Measurements from ENCODE around the gene ABAT. TPM values are rescaled to one million over a fixed set of nuclear protein-coding genes. Genes with fewer than 3 reads are reported as not detected.

The ABAT gene
- total RNA-seq, 4 donors from 2014 or later: 9.6 to 24.0 (median 21.3) TPM

DNA sequence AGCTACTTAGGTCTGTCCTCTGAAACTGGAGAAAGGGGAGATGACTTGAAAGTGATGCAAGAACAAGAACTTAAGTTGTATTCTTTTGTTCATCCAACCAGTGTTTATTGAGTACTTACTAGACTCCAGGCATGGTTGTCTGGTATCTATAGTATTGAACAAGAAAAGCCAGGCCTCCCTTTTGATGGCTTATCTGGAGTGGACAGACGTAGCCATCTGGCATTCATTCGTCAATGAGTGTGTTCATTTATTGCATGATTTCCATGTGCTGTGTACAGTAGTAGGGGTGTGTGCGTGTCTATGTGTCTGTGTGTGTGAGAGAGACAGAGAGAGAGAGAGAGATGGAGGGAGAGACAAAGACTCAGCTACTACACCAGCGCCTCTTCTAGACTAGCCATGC lies 9.2 kb downstream of the ABAT start:
- H3K36me3 ChIP-seq: peaks cover 0 to 22% (median 0%) of the 10 kb centered on the region in 3 donors
- TF ChIP-seq CTCF (IDR thresholded peaks at IDR 0.05): no peak
- no peak for TF ChIP-seq POLR2A (IDR thresholded peaks at IDR 0.05)
- WGBS, 2 donors: 73 to 77% methylated on average over 4 of the region's 4 CpGs
- H3K27me3 ChIP-seq: no peaks in the 10 kb centered on the region
- no peak overlapping the region for H3K4me3 ChIP-seq
- peaks cover 0 to 5% (median 0%) of the 10 kb centered on the region in 4 donors for H3K4me1 ChIP-seq
- H3K9me3 ChIP-seq: peaks cover 0 to 7% (median 0%) of the 10 kb centered on the region in 4 donors
- no peak overlapping the region for H3K27ac ChIP-seq
- no peak for DNase-seq (ENCODE audit: low spot score in 2 of 2)

DNA sequence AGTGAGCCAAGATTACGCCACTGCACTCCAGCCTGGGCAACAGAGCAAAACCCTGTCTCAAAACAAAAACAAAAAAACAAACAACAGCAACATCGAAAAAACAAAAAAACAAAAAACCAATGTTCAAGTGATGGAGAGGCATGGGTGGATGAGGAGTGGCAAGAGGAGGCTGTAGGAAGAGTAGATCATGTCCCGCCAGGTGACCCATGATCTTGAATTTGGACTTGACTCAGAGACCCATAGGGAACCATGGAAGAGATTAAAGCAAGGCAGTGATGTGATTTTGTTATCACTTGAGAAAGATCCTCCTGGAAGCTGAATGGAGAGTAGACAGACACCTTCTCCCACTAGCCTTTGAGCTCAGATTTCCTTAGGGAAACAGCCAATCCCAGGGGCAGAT lies 11.2 kb downstream of the ABAT start:
- Histone ChIP-seq H3K4me1 (peaks cover 0 to 5% (median 0%) of the 10 kb centered on the region in 4 donors), H3K9me3 (peaks cover 0 to 19% (median 0%) of the 10 kb centered on the region in 4 donors), H3K4me3 (no peak overlapping the region), H3K27ac (no peak overlapping the region), H3K36me3 (peaks cover 0 to 34% (median 0%) of the 10 kb centered on the region in 3 donors), H3K27me3 (no peaks in the 10 kb centered on the region)
- WGBS, 2 donors: 64 to 70% methylated on average over 3 of the region's 3 CpGs
- DNase-seq (ENCODE audit: low spot score in 2 of 2): no peak
- TF ChIP-seq CTCF (IDR thresholded peaks at IDR 0.05) (no peak), EP300 (IDR thresholded peaks at IDR 0.05) (no peak), POLR2A (IDR thresholded peaks at IDR 0.05) (no peak)

DNA sequence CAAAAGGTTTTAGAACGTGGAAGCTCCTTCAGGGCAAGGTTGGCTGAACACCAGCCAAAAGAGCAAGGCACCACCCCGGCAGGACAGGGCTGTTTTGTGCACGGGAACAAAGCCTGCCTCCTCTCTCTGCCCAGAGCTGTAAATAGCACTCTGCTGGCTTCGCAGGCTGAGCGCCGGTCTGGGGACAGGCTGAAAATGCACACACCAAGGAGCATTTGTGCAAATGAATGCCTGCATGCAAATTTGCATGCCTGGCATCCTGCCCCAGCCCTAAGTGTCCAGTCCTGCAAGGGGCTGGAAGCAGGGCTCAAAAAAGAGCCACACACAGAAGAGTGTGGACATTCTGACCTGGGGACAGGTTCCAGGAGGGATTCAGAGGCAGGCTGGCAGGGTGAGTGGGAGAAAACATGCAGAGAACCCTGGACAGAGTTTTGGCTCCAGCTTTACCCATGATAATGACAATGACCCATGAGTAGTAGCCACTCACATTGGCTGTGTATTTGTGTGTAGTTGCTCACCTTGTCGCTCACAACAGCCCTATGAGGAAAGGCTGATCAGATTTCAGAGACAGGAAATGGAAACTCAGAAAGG lies 11.7 kb downstream of the ABAT start:
- Histone ChIP-seq H3K9me3 (peaks cover 0 to 21% (median 0%) of the 10 kb centered on the region in 4 donors), H3K27ac (no peak overlapping the region), H3K27me3 (no peaks in the 10 kb centered on the region), H3K36me3 (peaks cover 0 to 39% (median 0%) of the 10 kb centered on the region in 3 donors), H3K4me3 (no peak overlapping the region), H3K4me1 (peaks cover 0 to 5% (median 0%) of the 10 kb centered on the region in 4 donors)
- 18 to 37% methylated on average over 6 to 7 of the region's 7 CpGs for WGBS, 2 donors
- DNase-seq (ENCODE audit: low spot score in 2 of 2): no peak
- TF ChIP-seq EP300 (IDR thresholded peaks at IDR 0.05): no peak
- TF ChIP-seq POLR2A (IDR thresholded peaks at IDR 0.05): no peak
- TF ChIP-seq CTCF (IDR thresholded peaks at IDR 0.05): no peak

GRCh38 chr16:8686879-8687278 lies 12.5 kb downstream of the ABAT start:
- Histone ChIP-seq H3K4me1 (peaks cover 0 to 5% (median 0%) of the 10 kb centered on the region in 4 donors), H3K4me3 (no peak overlapping the region), H3K27ac (no peak overlapping the region), H3K27me3 (no peaks in the 10 kb centered on the region), H3K36me3 (peaks cover 0 to 41% (median 0%) of the 10 kb centered on the region in 3 donors), H3K9me3 (peaks cover 0 to 21% (median 0%) of the 10 kb centered on the region in 4 donors)
- no peak for DNase-seq (ENCODE audit: low spot score in 2 of 2)
- 81 to 95% methylated on average over 9 of the region's 9 CpGs for WGBS, 2 donors
- no peak for TF ChIP-seq POLR2A (IDR thresholded peaks at IDR 0.05)
- TF ChIP-seq CTCF (IDR thresholded peaks at IDR 0.05): no peak
- no peak for TF ChIP-seq EP300 (IDR thresholded peaks at IDR 0.05)

GRCh38 chr16:8689686-8690085 lies 15.3 kb downstream of the ABAT start:
- Histone ChIP-seq H3K4me1 (peaks cover 0 to 5% (median 0%) of the 10 kb centered on the region in 4 donors), H3K36me3 (peaks cover 0 to 41% (median 0%) of the 10 kb centered on the region in 3 donors), H3K27me3 (no peaks in the 10 kb centered on the region), H3K27ac (no peak overlapping the region), H3K4me3 (no peak overlapping the region), H3K9me3 (peaks cover 0 to 21% (median 0%) of the 10 kb centered on the region in 4 donors)
- TF ChIP-seq EP300 (IDR thresholded peaks at IDR 0.05): no peak
- TF ChIP-seq CTCF (IDR thresholded peaks at IDR 0.05): no peak
- TF ChIP-seq POLR2A (IDR thresholded peaks at IDR 0.05): no peak
- DNase-seq (ENCODE audit: low spot score in 2 of 2): no peak
- WGBS, 2 donors: 59 to 81% methylated on average over 1 of the region's 1 CpG

Measured in tibial nerve (tissue), 4 donors.